HFF-Myc (cell line): Measurements from ENCODE around the gene NXPH1.

Experiments used
- DNase-seq: peaks from one replicate; pipeline ENCODE4 v3.0.0-alpha.2; 2011; ENCODE audit warnings: low read depth; ENCODE audit errors: extremely low read depth
- H3K4me3 ChIP-seq: replicated peaks from 2 replicates; pipeline ENCODE4 v1.5.1; 2011; ENCODE audit warnings: low read depth, mild to moderate bottlenecking, control low read depth, low read length
- TF ChIP-seq, protein P1 (sequence below): IDR thresholded peaks from 2 replicates; pipeline ENCODE4 v1.5.1; 2012; ENCODE audit warnings: mild to moderate bottlenecking, low read depth, low read length, control low read depth; ENCODE audit errors: missing control alignments

The NXPH1 gene

DNA sequence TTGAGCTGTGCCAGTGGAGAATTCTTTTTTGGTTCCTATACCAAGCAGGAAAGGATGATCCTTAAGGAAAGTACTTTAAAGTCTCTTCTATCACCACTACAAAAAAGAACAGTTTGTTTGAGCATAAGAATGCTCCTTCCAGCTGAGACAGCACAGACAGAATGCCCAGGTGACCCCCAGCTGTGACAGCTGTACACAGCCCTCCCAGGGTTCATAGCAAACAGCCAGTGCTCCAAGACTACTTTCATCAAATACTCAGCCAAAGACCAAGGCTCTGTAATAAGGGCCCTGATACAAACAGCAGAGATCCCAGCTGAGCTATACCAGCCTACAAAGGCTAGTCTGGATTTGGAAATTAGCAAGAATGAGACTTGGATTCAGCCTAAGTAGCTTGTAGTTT, 65.7 kb downstream of the NXPH1 start:
- TF ChIP-seq, protein P1, sequence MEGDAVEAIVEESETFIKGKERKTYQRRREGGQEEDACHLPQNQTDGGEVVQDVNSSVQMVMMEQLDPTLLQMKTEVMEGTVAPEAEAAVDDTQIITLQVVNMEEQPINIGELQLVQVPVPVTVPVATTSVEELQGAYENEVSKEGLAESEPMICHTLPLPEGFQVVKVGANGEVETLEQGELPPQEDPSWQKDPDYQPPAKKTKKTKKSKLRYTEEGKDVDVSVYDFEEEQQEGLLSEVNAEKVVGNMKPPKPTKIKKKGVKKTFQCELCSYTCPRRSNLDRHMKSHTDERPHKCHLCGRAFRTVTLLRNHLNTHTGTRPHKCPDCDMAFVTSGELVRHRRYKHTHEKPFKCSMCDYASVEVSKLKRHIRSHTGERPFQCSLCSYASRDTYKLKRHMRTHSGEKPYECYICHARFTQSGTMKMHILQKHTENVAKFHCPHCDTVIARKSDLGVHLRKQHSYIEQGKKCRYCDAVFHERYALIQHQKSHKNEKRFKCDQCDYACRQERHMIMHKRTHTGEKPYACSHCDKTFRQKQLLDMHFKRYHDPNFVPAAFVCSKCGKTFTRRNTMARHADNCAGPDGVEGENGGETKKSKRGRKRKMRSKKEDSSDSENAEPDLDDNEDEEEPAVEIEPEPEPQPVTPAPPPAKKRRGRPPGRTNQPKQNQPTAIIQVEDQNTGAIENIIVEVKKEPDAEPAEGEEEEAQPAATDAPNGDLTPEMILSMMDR = no peak
- no peak for DNase-seq
- no peak overlapping the region for H3K4me3 ChIP-seq

DNA sequence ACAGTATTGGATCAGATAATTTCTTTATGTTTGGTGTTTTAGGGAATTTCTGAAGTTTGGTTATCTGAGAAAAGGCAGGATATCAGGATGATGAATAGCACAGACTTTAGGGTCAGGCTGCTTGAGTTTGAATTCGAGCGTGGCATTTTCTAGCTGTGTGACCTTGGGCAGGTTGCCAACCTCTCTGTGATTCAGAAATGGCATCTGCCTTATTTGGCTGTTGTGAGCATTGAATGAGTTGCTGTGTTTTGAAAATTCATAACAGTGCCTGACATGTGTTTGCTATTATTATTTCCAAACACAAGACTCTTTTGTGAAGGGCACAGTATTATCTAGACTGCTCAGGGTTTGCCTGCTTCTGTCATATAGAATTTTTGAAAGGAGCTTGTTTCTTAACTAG, 66.9 kb downstream of the NXPH1 start:
- no peak overlapping the region for H3K4me3 ChIP-seq
- no peak for DNase-seq
- TF ChIP-seq, protein P1 = no peak

DNA sequence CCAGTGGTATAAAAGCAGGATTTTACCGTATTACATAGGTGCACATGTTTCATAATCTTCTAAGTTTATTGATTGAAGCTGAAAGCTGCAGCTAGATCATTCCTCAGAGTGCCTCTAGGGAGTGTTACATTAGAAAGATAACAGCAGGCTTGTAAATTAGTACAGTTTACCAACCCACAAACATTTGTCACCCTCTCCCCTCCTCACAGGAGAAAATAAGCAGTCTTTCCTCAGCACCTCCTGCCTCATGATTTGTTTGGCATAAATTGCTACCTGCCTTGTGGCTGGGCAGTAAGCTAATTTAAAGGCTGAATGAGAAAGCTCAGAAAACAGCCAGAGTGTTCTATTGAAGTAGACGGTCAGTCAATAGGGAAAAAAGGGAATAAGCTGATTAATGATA, 74.2 kb downstream of the NXPH1 start:
- no peak overlapping the region for H3K4me3 ChIP-seq
- DNase-seq = no peak
- TF ChIP-seq, protein P1 = no peak

DNA sequence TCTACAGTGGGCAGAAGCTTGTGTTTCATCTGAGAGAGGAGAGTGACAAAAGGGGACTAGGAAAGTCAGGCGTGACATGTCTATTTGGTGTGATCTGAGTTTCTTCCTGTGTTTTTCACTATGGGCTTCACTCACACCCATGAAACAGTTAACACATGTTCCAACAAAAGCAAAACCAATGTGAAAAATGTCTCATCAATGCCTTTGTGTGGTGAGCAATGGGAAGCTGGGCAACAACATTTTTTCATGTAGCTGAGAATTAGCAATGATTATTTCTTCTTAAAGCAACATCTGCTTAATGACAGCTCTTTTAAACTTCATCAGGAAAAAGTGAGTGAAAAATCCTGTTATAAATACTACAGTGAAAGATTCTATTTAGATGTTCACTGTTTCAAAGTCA, 76.2 kb downstream of the NXPH1 start:
- no peak for DNase-seq
- H3K4me3 ChIP-seq = no peak overlapping the region
- TF ChIP-seq, protein P1 = no peak

DNA sequence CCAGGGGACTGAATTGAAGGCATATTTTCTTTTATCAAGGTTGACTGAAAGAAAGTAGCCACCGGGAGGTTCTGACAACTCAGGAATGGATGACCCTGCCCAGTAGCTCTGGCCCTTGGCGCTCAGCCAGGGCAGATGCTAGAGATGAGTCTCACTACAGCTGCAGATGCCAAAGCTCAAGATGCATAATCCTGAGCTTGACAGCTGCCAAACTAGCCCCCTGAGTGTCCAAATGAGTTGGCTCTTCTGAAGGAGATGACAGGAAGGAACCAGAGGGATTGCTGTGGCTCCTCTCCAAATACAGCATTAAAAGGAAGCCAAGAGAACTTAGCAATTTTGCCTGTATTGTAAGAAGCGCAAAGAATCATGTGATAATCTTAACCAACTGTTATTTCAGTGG, 78.4 kb downstream of the NXPH1 start:
- TF ChIP-seq, protein P1 = no peak
- H3K4me3 ChIP-seq = no peak overlapping the region

DNA sequence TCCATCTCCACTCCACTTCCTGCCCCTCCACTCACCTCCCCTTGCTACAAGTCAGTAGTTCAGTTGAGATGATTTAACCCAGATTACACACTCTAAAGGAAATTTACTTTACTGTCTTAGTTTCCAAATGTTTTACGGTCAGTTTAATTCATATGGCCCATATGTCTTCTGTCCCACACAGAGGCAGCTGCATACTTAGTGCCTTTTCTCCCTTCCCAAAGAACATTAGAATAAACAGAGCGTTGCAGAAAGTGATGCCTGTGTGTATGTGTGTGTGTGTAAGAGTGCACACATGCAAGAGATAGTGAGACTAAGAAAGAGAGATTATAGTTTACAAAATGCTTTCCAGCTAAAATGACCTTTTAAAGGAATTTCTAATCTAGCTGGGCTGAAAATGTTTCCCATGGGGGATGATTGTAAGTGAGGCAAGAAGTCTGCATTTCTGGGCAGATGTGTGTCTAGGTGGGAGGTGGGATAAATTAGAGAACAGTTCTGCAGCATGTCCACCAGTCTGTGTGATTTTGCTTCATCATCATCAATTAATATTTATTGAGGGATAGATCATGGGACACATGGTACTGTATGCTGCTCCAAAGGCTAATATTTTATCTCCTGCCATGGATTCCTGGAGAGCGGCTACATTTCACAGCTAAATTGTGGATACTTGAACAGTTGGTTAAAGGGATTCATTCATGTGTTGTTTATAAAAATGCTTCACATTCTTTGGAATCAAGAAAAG, 81.5 kb downstream of the NXPH1 start:
- TF ChIP-seq, protein P1 = no peak
- DNase-seq = no peak

More for the DNA sequence above, 78.4 kb downstream of the NXPH1 start:
- no peak for DNase-seq

More for the DNA sequence above, 81.5 kb downstream of the NXPH1 start:
- no peak overlapping the region for H3K4me3 ChIP-seq
